PFSK-1 (cell line): Measurements from ENCODE around the gene STAT3.

ENCODE experiments used
- POLR2AphosphoS5 ChIP-seq: IDR thresholded peaks from 2 replicates; pipeline ENCODE4 v1.6.1; 2012; ENCODE audit warnings: low read depth, mild to moderate bottlenecking, control low read depth, low read length, moderate library complexity
- TAF1 ChIP-seq: IDR thresholded peaks from 2 replicates; pipeline ENCODE4 v1.6.1; 2012; ENCODE audit warnings: low read length, control low read depth, borderline replicate concordance; ENCODE audit not compliant: insufficient read depth

GRCh38 chr17:42273474-42274252 lies 114.6 kb downstream of the STAT3 start:
- no peak for TF ChIP-seq POLR2AphosphoS5
- TF ChIP-seq TAF1, result no peak
